Glomerular visceral epithelial cell (primary cell): ENCODE measurements around the gene MXD3.
"Not testable (repeated sequence)": the region's sequence is repeated elsewhere in the genome, so short reads cannot be mapped to it uniquely, and the experiment has no call there.

Experiments
- DNase-seq: peaks from one replicate; pipeline ENCODE4 v3.0.0-alpha.2; 2016; ENCODE audit errors: extremely low spot score

Gene MXD3

DNA sequence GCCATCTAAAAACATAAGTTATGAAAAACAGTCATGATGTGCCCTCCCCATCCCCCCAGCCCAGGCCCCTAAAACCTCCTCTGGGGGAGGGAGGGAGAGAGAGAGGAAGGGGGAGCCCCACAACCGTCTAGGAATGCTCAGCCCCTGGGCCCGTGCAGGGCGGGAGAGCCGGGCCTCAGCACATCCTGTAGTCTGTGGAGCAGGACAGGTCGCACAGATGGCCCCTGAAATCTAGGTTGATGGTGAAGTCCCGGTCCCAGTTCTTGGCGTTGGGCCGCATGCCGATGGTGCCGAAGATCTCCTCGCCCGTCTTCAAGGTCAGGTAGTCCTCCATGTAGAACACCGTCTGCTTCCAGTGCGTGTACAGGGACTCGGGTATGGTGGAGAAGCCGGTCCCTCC, 46.3 kb downstream of the MXD3 start:
- DNase-seq, result no peak

- DNase-seq, result no peak
These were observed 47.5 kb downstream of the MXD3 start for GRCh38 chr5:177264178-177264577.

DNA sequence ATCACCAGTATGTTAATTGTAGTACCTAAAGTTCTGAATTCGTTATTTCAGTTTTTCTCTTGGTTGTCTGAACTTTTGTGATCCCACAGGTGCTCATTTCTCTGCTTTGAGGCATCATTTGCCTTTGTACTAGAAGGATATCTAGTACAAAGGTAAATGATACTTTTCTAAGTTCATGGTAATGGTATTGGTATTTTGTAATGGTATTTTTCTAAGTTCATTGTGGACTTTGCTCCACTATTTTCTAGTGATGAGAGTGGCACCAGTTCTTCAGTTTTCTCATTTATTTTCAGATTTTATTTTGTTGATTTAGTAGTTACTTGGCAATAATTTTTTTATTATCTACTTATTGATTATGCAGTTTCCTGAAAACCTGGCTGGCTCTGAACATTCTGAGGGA, 50.2 kb downstream of the MXD3 start:
- no peak for DNase-seq

DNA sequence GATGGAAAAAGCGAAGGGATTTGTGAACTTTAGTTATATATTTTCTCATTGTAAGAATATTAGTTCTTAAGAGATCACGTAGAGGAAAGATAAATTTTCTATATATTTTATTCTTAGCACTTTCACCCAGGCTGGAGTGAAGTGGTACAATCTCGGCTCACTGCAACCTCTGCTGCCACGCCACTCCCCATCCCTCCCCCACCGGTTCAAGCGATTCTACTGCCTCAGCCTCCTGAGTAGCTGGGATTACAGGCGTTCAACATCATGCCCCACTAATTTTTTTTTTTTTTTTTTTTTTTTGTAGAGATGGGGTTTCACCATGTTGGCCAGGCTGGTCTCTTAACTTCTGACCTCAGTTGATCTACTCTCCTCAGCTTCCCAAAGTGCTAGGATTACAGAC, 50.7 kb downstream of the MXD3 start:
- DNase-seq, result no peak

DNA sequence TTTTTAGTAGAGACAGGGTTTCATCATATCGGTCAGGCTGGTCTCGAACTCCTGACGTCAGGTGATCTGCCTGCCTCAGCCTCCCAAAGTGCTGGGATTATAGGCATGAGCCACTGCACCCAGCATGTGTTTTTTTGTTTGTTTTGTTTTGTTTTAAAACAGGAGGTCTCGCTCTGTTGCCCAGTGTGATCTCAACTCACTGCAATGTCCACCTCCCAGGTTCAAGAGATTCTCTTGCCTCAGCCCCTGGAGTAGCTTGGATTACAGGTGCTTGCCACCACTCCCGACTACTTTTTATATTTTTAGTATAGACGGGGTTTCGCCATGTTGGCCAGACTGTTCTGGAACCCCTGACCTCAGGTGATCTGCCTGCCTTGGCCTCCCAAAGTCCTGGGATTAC, 53.0 kb downstream of the MXD3 start:
- DNase-seq, result not testable (repeated sequence)
